ENCODE measurements around the gene DCDC1.

The DCDC1 gene

DNA sequence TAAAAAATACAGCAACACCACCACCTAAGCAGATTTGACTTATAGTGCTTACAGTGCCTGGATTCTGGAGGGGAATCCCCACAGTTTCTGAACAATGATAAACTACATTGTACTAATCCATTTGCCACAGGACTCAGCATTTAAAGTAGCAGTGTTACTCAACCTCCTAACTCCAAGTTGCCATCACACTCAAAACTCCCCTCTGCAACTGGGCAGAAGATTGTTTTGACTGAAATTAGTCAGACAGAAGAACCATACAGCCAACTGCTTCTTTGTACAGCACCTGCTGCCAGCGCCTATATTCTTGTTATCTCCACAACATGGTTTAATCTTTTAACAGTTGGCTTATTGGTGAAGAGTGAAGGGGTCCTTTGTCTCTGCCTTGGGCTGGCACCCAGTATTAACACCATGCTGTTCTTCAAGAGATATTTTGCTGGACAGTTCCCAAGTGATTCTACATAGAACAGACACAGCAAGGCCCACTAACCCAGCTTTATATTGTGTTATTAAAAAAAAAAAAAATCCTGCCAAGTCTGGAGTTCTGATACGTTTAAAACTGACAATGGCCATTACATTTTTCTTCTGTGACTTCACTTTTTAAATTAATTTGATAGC lies 273.2 kb downstream of the DCDC1 start:
- no peak for TF ChIP-seq TEAD4 (IDR thresholded peaks at IDR 0.05)
- TF ChIP-seq, protein P1, sequence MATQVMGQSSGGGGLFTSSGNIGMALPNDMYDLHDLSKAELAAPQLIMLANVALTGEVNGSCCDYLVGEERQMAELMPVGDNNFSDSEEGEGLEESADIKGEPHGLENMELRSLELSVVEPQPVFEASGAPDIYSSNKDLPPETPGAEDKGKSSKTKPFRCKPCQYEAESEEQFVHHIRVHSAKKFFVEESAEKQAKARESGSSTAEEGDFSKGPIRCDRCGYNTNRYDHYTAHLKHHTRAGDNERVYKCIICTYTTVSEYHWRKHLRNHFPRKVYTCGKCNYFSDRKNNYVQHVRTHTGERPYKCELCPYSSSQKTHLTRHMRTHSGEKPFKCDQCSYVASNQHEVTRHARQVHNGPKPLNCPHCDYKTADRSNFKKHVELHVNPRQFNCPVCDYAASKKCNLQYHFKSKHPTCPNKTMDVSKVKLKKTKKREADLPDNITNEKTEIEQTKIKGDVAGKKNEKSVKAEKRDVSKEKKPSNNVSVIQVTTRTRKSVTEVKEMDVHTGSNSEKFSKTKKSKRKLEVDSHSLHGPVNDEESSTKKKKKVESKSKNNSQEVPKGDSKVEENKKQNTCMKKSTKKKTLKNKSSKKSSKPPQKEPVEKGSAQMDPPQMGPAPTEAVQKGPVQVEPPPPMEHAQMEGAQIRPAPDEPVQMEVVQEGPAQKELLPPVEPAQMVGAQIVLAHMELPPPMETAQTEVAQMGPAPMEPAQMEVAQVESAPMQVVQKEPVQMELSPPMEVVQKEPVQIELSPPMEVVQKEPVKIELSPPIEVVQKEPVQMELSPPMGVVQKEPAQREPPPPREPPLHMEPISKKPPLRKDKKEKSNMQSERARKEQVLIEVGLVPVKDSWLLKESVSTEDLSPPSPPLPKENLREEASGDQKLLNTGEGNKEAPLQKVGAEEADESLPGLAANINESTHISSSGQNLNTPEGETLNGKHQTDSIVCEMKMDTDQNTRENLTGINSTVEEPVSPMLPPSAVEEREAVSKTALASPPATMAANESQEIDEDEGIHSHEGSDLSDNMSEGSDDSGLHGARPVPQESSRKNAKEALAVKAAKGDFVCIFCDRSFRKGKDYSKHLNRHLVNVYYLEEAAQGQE (IDR thresholded peaks at IDR 0.05; ENCODE audit: low read depth) = peak; percentile 48; the same call in 1 of the 2 replicates

DNA sequence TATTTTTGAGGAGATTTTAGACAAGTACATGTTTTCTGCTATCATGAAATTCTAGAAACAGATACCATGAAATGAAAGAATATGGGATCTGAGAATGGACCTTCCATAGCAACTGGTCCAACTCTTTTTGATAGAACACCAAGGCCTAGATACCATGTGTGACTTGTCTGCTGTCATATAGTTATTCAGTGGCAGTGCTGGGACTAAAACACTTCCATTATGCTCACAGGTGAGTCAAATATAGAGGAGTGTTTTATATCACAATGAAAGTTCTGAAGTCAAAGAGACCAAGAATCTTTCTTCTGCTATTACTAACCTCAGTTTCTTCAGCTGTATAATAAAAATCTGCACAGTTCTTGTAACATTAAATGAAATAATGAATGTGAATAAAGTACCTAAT lies 276.9 kb downstream of the DCDC1 start:
- TF ChIP-seq EGR1 (IDR thresholded peaks at IDR 0.05) (no peak), TAF1 (IDR thresholded peaks at IDR 0.05; ENCODE audit: low read depth) (no peak), TCF12 (IDR thresholded peaks at IDR 0.05; ENCODE audit: low read depth) (no peak), CREB1 (IDR thresholded peaks at IDR 0.05; ENCODE audit: low read depth) (no peak), YY1 (IDR thresholded peaks at IDR 0.05; ENCODE audit: low read depth) (no peak), TEAD4 (IDR thresholded peaks at IDR 0.05) (no peak), ZBTB7A (IDR thresholded peaks at IDR 0.05; ENCODE audit: low read depth) (no peak), FOXM1 (IDR thresholded peaks at IDR 0.05; ENCODE audit: borderline replicate concordance, low read depth) (no peak), EP300 (IDR thresholded peaks at IDR 0.05; ENCODE audit: borderline replicate concordance) (no peak), RAD21 (IDR thresholded peaks at IDR 0.05; ENCODE audit: low read depth) (no peak), NFIC (IDR thresholded peaks at IDR 0.05) (no peak), CEBPB (IDR thresholded peaks at IDR 0.05) (no peak)
- TF ChIP-seq, protein P1 (IDR thresholded peaks at IDR 0.05; ENCODE audit: low read depth) = no peak
- TF ChIP-seq, protein P2, sequence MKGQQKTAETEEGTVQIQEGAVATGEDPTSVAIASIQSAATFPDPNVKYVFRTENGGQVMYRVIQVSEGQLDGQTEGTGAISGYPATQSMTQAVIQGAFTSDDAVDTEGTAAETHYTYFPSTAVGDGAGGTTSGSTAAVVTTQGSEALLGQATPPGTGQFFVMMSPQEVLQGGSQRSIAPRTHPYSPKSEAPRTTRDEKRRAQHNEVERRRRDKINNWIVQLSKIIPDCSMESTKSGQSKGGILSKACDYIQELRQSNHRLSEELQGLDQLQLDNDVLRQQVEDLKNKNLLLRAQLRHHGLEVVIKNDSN (IDR thresholded peaks at IDR 0.05) = no peak

DNA sequence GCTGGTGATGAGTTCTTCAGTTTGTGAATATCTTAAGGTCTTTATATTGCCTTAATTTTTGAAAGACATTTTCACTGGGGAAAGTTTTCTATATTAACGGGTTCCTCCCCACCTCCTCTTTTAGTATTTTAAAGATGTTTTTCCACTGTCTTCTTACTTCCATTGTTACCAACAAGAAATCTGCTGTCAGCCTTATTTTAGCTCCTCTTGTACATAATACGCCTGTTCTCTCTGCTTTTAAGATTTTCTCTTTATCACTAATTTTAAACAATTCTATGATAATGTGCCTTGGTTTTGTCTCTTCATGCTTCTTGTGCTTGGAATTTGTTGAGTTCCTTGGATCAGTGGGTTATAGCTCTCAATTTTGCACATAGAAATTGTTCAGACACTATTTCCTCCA lies 280.4 kb downstream of the DCDC1 start:
- TF ChIP-seq, protein P2 (IDR thresholded peaks at IDR 0.05) = no peak
- TF ChIP-seq FOXM1 (IDR thresholded peaks at IDR 0.05; ENCODE audit: borderline replicate concordance, low read depth) (no peak), TAF1 (IDR thresholded peaks at IDR 0.05; ENCODE audit: low read depth) (no peak), CREB1 (IDR thresholded peaks at IDR 0.05; ENCODE audit: low read depth) (no peak), ZBTB7A (IDR thresholded peaks at IDR 0.05; ENCODE audit: low read depth) (no peak), YY1 (IDR thresholded peaks at IDR 0.05; ENCODE audit: low read depth) (no peak), TEAD4 (IDR thresholded peaks at IDR 0.05) (no peak), NFIC (IDR thresholded peaks at IDR 0.05) (no peak), RAD21 (IDR thresholded peaks at IDR 0.05; ENCODE audit: low read depth) (no peak), EP300 (IDR thresholded peaks at IDR 0.05; ENCODE audit: borderline replicate concordance) (no peak), TCF12 (IDR thresholded peaks at IDR 0.05; ENCODE audit: low read depth) (no peak), EGR1 (IDR thresholded peaks at IDR 0.05) (no peak)
- TF ChIP-seq, protein P3, sequence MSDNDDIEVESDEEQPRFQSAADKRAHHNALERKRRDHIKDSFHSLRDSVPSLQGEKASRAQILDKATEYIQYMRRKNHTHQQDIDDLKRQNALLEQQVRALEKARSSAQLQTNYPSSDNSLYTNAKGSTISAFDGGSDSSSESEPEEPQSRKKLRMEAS (IDR thresholded peaks at IDR 0.05) = no peak
- TF ChIP-seq, protein P1 (IDR thresholded peaks at IDR 0.05; ENCODE audit: low read depth) = no peak

DNA sequence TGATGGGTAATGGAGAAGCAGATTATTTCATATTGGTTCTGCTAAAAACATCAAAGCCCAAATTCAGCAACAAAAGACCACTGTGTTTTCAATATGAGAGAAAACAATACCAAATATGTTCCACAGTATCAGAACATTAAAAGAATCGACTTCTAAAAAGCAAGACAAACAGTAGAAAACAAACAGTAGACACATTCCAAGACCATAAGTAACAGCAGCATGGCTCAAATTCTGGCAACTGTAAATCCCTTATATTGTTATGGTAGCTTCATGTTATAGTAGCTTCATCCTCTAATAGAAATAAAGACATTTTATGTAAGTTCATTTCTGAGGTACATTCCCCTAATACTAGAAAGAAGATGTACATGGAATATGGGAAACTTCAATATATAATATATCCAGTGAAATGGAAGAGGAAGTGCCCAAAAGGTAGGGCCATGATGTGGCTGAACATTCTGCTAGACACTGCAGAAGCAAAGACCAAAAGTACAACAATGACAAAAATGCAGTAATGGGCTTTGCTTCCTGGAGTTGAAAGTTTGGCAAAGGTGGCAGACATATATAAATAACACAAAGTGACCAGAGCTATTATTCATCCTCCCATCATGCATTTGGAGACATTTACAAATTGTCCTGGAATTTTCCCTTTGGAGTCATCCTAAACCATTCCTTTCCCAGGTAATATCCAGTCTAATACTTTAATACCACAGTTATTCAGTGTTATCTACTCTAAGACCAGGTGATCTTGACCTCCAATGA lies 299.9 kb downstream of the DCDC1 start:
- TF ChIP-seq CEBPB (IDR thresholded peaks at IDR 0.05) = no peak
- TF ChIP-seq, protein P2 (IDR thresholded peaks at IDR 0.05) = no peak
- TF ChIP-seq TCF12 (IDR thresholded peaks at IDR 0.05; ENCODE audit: low read depth) = no peak
- no peak for TF ChIP-seq NFIC (IDR thresholded peaks at IDR 0.05)
- no peak for TF ChIP-seq FOXM1 (IDR thresholded peaks at IDR 0.05; ENCODE audit: borderline replicate concordance, low read depth)

Data from Ishikawa (cell line).